T-helper 1 cell treated with Interleukin-12 subunit alpha and Interleukin-12 subunit beta and Interleukin-4 antibody, amounts not matched to agents 30 μg/mL and 1 μg/mL, for 36 hours (primary cell): ENCODE measurements around the gene NFKBIA.
A peak's percentile ranks its signal among the peaks of the same experiment; 100 is the strongest.
"Not testable (repeated sequence)": the region's sequence is repeated elsewhere in the genome, so short reads cannot be mapped to it uniquely, and the experiment has no call there.

Experiments used
- H3K27ac Mint-ChIP-seq: one replicate; pipeline ENCODE4 v1.8.0; 2021; ENCODE audit warnings: mild to moderate bottlenecking, mixed read lengths
- H3K27me3 Mint-ChIP-seq: one replicate; pipeline ENCODE4 v1.8.0; 2021; ENCODE audit warnings: low read depth, mixed read lengths
- H3K36me3 Mint-ChIP-seq: one replicate; pipeline ENCODE4 v1.8.0; 2021; ENCODE audit warnings: low read depth, mixed read lengths
- H3K4me1 Mint-ChIP-seq: one replicate; pipeline ENCODE4 v1.8.0; 2021; ENCODE audit warnings: low read depth, mixed read lengths
- H3K4me3 Mint-ChIP-seq: one replicate; pipeline ENCODE4 v1.8.0; 2021; ENCODE audit warnings: mild to moderate bottlenecking, moderate library complexity, mixed read lengths
- H3K9me3 Mint-ChIP-seq: one replicate; pipeline ENCODE4 v1.8.0; 2021; ENCODE audit warnings: mixed read lengths

Gene NFKBIA

GRCh38 chr14:35404449-35405303 lies at the start of gene NFKBIA:
NFKBIA (minus strand) TSS chr14:35404749; CDS start chr14:35404644, 105 bp downstream.
- peak within 1 kb of the TSS; percentile 97 for H3K27ac Mint-ChIP-seq
- no peaks in the 10 kb centered on the region for H3K9me3 Mint-ChIP-seq
- peak within 1 kb of the TSS; percentile 94 for H3K4me3 Mint-ChIP-seq
- H3K4me1 Mint-ChIP-seq, result peaks cover 32% of the 10 kb centered on the region
- peaks cover 41% of the 10 kb centered on the region for H3K36me3 Mint-ChIP-seq
- H3K27me3 Mint-ChIP-seq, result no peaks in the 10 kb centered on the region

GRCh38 chr14:35446450-35446849 lies 41.9 kb upstream of the NFKBIA start:
- no peak overlapping the region for H3K4me3 Mint-ChIP-seq
- H3K36me3 Mint-ChIP-seq, result no peaks in the 10 kb centered on the region
- no peaks in the 10 kb centered on the region for H3K27me3 Mint-ChIP-seq
- no peaks in the 10 kb centered on the region for H3K9me3 Mint-ChIP-seq
- no peaks in the 10 kb centered on the region for H3K4me1 Mint-ChIP-seq
- H3K27ac Mint-ChIP-seq, result no peak overlapping the region

GRCh38 chr14:35444104-35444503 lies 39.6 kb upstream of the NFKBIA start:
- H3K27ac Mint-ChIP-seq, result no peak overlapping the region
- no peak overlapping the region for H3K4me3 Mint-ChIP-seq
- no peaks in the 10 kb centered on the region for H3K4me1 Mint-ChIP-seq
- no peaks in the 10 kb centered on the region for H3K27me3 Mint-ChIP-seq
- H3K9me3 Mint-ChIP-seq, result no peaks in the 10 kb centered on the region
- no peaks in the 10 kb centered on the region for H3K36me3 Mint-ChIP-seq

GRCh38 chr14:35441160-35441559 lies 36.6 kb upstream of the NFKBIA start:
- H3K4me1 Mint-ChIP-seq, result no peaks in the 10 kb centered on the region
- no peaks in the 10 kb centered on the region for H3K36me3 Mint-ChIP-seq
- H3K4me3 Mint-ChIP-seq, result no peak overlapping the region
- H3K27ac Mint-ChIP-seq, result no peak overlapping the region
- H3K9me3 Mint-ChIP-seq, result no peaks in the 10 kb centered on the region
- H3K27me3 Mint-ChIP-seq, result no peaks in the 10 kb centered on the region

GRCh38 chr14:35438910-35439713 lies 34.6 kb upstream of the NFKBIA start:
- no peaks in the 10 kb centered on the region for H3K9me3 Mint-ChIP-seq
- H3K36me3 Mint-ChIP-seq, result no peaks in the 10 kb centered on the region
- H3K27ac Mint-ChIP-seq, result no peak overlapping the region
- H3K27me3 Mint-ChIP-seq, result no peaks in the 10 kb centered on the region
- peaks cover 6% of the 10 kb centered on the region for H3K4me1 Mint-ChIP-seq
- H3K4me3 Mint-ChIP-seq, result no peak overlapping the region

GRCh38 chr14:35438492-35438891 lies 33.9 kb upstream of the NFKBIA start:
- H3K9me3 Mint-ChIP-seq, H3K27me3 Mint-ChIP-seq, H3K4me1 Mint-ChIP-seq, H3K36me3 Mint-ChIP-seq, H3K27ac Mint-ChIP-seq, H3K4me3 Mint-ChIP-seq: not testable (repeated sequence)

GRCh38 chr14:35435177-35435576 lies 30.6 kb upstream of the NFKBIA start:
- no peaks in the 10 kb centered on the region for H3K9me3 Mint-ChIP-seq
- H3K27ac Mint-ChIP-seq, result no peak overlapping the region
- no peaks in the 10 kb centered on the region for H3K36me3 Mint-ChIP-seq
- no peaks in the 10 kb centered on the region for H3K27me3 Mint-ChIP-seq
- peaks cover 11% of the 10 kb centered on the region for H3K4me1 Mint-ChIP-seq
- no peak overlapping the region for H3K4me3 Mint-ChIP-seq

- H3K4me1 Mint-ChIP-seq, result peaks cover 18% of the 10 kb centered on the region
- H3K4me3 Mint-ChIP-seq, result no peak overlapping the region
- H3K36me3 Mint-ChIP-seq, result no peaks in the 10 kb centered on the region
- H3K27me3 Mint-ChIP-seq, result no peaks in the 10 kb centered on the region
- H3K27ac Mint-ChIP-seq, result no peak overlapping the region
- H3K9me3 Mint-ChIP-seq, result no peaks in the 10 kb centered on the region
Observed at GRCh38 chr14:35433826-35434225, 29.3 kb upstream of the NFKBIA start.

- Mint-ChIP-seq H3K4me3 (peak overlapping the region; percentile 14), H3K36me3 (no peaks in the 10 kb centered on the region), H3K27ac (peak overlapping the region; percentile 58), H3K27me3 (no peaks in the 10 kb centered on the region), H3K9me3 (no peaks in the 10 kb centered on the region), H3K4me1 (peaks cover 21% of the 10 kb centered on the region)
Observed at GRCh38 chr14:35430459-35431199, 26.1 kb upstream of the NFKBIA start.

- Mint-ChIP-seq H3K36me3 (no peaks in the 10 kb centered on the region), H3K27ac (no peak overlapping the region), H3K4me1 (peaks cover 16% of the 10 kb centered on the region), H3K4me3 (no peak overlapping the region), H3K27me3 (no peaks in the 10 kb centered on the region), H3K9me3 (no peaks in the 10 kb centered on the region)
Observed at GRCh38 chr14:35429951-35430350, 25.4 kb upstream of the NFKBIA start.

- Mint-ChIP-seq H3K9me3 (peaks cover 8% of the 10 kb centered on the region), H3K27me3 (no peaks in the 10 kb centered on the region), H3K4me3 (no peak overlapping the region), H3K4me1 (peaks cover 20% of the 10 kb centered on the region), H3K36me3 (peaks cover 2% of the 10 kb centered on the region), H3K27ac (no peak overlapping the region)
Observed at GRCh38 chr14:35425850-35426249, 21.3 kb upstream of the NFKBIA start.

- Mint-ChIP-seq H3K27ac (no peak overlapping the region), H3K4me3 (no peak overlapping the region)
Observed at GRCh38 chr14:35423621-35424020, 19.1 kb upstream of the NFKBIA start.

GRCh38 chr14:35420036-35420811 lies 15.7 kb upstream of the NFKBIA start:
- peaks cover 2% of the 10 kb centered on the region for H3K36me3 Mint-ChIP-seq
- H3K27me3 Mint-ChIP-seq, result peaks cover 12% of the 10 kb centered on the region
- H3K4me1 Mint-ChIP-seq, result peaks cover 32% of the 10 kb centered on the region
- H3K27ac Mint-ChIP-seq, result no peak overlapping the region
- no peak overlapping the region for H3K4me3 Mint-ChIP-seq
- peaks cover 8% of the 10 kb centered on the region for H3K9me3 Mint-ChIP-seq

More at GRCh38 chr14:35423621-35424020, 19.1 kb upstream of the NFKBIA start:
- peaks cover 2% of the 10 kb centered on the region for H3K36me3 Mint-ChIP-seq
- peaks cover 8% of the 10 kb centered on the region for H3K9me3 Mint-ChIP-seq
- peaks cover 4% of the 10 kb centered on the region for H3K27me3 Mint-ChIP-seq
- peaks cover 11% of the 10 kb centered on the region for H3K4me1 Mint-ChIP-seq

- Mint-ChIP-seq H3K9me3 (peaks cover 6% of the 10 kb centered on the region), H3K4me3 (no peak overlapping the region), H3K27ac (no peak overlapping the region), H3K27me3 (peaks cover 15% of the 10 kb centered on the region), H3K4me1 (peaks cover 40% of the 10 kb centered on the region), H3K36me3 (peaks cover 2% of the 10 kb centered on the region)
Observed at GRCh38 chr14:35419429-35419841, 14.9 kb upstream of the NFKBIA start.
